HepG2 (cell line): ENCODE measurements around the gene COL8A1.

Experiments used
- ARID2 ChIP-seq: sonication (generic); formaldehyde crosslinking; IDR thresholded peaks from 2 replicates; pipeline ENCODE4 v1.8.1; 2022; ENCODE audit warnings: mild to moderate bottlenecking, missing genetic modification reagents, borderline replicate concordance
- EP300 ChIP-seq, 3 experiments: sonication (generic) in 1 of 3; formaldehyde crosslinking in 1 of 3; IDR thresholded peaks; 2 replicates each; pipeline versions ENCODE4 v1.5.1 to v1.6.1; 2011 to 2020; ENCODE audit warnings: low read depth in 2 of 3, low read length in 2 of 3, borderline replicate concordance in 1 of 3, improper control_type of control experiment in 1 of 3, mild to moderate bottlenecking in 1 of 3, missing genetic modification reagents in 1 of 3, moderate library complexity in 1 of 3
- HNF4G ChIP-seq, 2 experiments: sonication (generic) in 1 of 2; formaldehyde crosslinking in 1 of 2; IDR thresholded peaks; 2 replicates each; pipeline versions ENCODE4 v1.4.0 to v1.6.1; 2011 to 2020; ENCODE audit warnings: borderline replicate concordance in 2 of 2, low read depth in 2 of 2, mild to moderate bottlenecking in 2 of 2, low read length in 1 of 2, missing genetic modification reagents in 1 of 2, moderate library complexity in 1 of 2
- NFIC ChIP-seq: IDR thresholded peaks from 2 replicates; pipeline ENCODE4 v1.6.1; 2012; ENCODE audit warnings: mild to moderate bottlenecking, low read length, inconsistent platforms
- PHF8 ChIP-seq: sonication (generic); formaldehyde crosslinking; IDR thresholded peaks from 2 replicates; pipeline ENCODE4 v1.5.0; 2020; ENCODE audit warnings: missing genetic modification reagents
- SMC3 ChIP-seq: IDR thresholded peaks from 2 replicates; pipeline ENCODE4 v1.6.1; 2011; ENCODE audit warnings: low read length, improper control_type of control experiment
- ZHX1 ChIP-seq: sonication (generic); formaldehyde crosslinking; IDR thresholded peaks from 2 replicates; pipeline ENCODE4 v1.8.1; 2022; ENCODE audit warnings: low read depth, mild to moderate bottlenecking, missing genetic modification reagents
- ZNF138 ChIP-seq: sonication (generic); formaldehyde crosslinking; IDR thresholded peaks from 2 replicates; pipeline ENCODE4 v1.5.0; 2020; ENCODE audit warnings: mild to moderate bottlenecking, low read depth, missing genetic modification reagents
- TF ChIP-seq, protein P1 (sequence below): sonication (generic); formaldehyde crosslinking; IDR thresholded peaks from 2 replicates; pipeline ENCODE4 v1.5.0; 2020; ENCODE audit warnings: mild to moderate bottlenecking, missing genetic modification reagents, moderate library complexity
- TF ChIP-seq, protein P2 (sequence below): sonication (generic); formaldehyde crosslinking; IDR thresholded peaks from 2 replicates; pipeline ENCODE4 v1.5.0; 2020; ENCODE audit warnings: missing genetic modification reagents, mild to moderate bottlenecking, borderline replicate concordance

DNA sequence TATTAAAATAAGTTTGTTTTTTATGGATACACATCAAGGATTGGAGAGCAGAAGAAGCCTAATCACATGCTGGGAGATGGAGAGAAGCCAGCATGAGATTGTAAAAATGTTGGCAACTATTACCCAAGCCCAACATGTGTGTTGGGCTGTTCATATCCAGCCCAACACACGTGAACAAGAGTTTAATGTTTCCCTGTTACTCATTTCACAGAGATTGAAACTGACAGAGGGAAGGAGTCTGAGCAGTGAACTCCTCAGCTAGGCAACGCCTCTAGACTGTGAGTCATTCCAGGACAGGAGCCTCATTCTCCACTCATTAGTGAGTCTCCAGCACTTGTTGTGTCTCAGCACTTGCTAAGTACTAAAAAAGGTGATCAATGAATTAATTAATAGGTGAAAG, 136.1 kb downstream of the COL8A1 start:
- TF ChIP-seq, protein P1, sequence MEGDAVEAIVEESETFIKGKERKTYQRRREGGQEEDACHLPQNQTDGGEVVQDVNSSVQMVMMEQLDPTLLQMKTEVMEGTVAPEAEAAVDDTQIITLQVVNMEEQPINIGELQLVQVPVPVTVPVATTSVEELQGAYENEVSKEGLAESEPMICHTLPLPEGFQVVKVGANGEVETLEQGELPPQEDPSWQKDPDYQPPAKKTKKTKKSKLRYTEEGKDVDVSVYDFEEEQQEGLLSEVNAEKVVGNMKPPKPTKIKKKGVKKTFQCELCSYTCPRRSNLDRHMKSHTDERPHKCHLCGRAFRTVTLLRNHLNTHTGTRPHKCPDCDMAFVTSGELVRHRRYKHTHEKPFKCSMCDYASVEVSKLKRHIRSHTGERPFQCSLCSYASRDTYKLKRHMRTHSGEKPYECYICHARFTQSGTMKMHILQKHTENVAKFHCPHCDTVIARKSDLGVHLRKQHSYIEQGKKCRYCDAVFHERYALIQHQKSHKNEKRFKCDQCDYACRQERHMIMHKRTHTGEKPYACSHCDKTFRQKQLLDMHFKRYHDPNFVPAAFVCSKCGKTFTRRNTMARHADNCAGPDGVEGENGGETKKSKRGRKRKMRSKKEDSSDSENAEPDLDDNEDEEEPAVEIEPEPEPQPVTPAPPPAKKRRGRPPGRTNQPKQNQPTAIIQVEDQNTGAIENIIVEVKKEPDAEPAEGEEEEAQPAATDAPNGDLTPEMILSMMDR (CRISPR knock-in tag), result no peak
- TF ChIP-seq HNF4G (IDR thresholded peaks at IDR 0.05; ENCODE audit: borderline replicate concordance, low read depth, low read length) (no peak), HNF4G (CRISPR knock-in tag; IDR thresholded peaks at IDR 0.05; ENCODE audit: borderline replicate concordance, low read depth) (no peak), PHF8 (CRISPR knock-in tag) (no peak), NFIC (no peak), ZNF138 (CRISPR knock-in tag) (no peak), ZHX1 (CRISPR knock-in tag) (no peak), ARID2 (CRISPR knock-in tag) (no peak), EP300 (IDR thresholded peaks at IDR 0.05; ENCODE audit: low read depth in 2 of 2, low read length in 2 of 2) (no peak), EP300 (CRISPR knock-in tag; IDR thresholded peaks at IDR 0.05; ENCODE audit: borderline replicate concordance) (no peak), SMC3 (no peak)
- TF ChIP-seq, protein P2, sequence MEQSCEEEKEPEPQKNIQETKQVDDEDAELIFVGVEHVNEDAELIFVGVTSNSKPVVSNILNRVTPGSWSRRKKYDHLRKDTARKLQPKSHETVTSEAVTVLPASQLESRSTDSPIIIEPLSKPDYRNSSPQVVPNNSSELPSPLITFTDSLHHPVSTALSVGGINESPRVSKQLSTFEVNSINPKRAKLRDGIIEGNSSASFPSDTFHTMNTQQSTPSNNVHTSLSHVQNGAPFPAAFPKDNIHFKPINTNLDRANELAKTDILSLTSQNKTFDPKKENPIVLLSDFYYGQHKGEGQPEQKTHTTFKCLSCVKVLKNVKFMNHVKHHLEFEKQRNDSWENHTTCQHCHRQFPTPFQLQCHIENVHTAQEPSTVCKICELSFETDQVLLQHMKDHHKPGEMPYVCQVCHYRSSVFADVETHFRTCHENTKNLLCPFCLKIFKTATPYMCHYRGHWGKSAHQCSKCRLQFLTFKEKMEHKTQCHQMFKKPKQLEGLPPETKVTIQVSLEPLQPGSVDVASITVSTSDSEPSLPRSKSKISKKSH (CRISPR knock-in tag), result no peak
